GM18858 (cell line): ENCODE data around the gene ZNF211.

Experiments
- ATAC-seq: cut with Tn5 transposase; IDR thresholded peaks from one replicate; pipeline ENCODE4 v1.9.1; 2021; ENCODE audit not compliant: unreplicated experiment

The ZNF211 gene

GRCh38 chr19:57655443-57655842 is 22.5 kb downstream of the ZNF211 start:
- ATAC-seq, result no peak

GRCh38 chr19:57656346-57656745 is 23.4 kb downstream of the ZNF211 start:
- no peak for ATAC-seq

- ATAC-seq, result no peak
These were observed 31.5 kb downstream of the ZNF211 start for GRCh38 chr19:57664269-57665127.

- no peak for ATAC-seq
These were observed 32.4 kb downstream of the ZNF211 start for GRCh38 chr19:57665261-57665806.

- ATAC-seq, result no peak
These were observed 34.3 kb downstream of the ZNF211 start for GRCh38 chr19:57667228-57667627.

- no peak for ATAC-seq
These were observed 35.7 kb downstream of the ZNF211 start, which contains the start of gene ZSCAN4 for GRCh38 chr19:57668635-57669034. Gene ZSCAN4 (plus strand): TSS chr19:57668935. CDS start chr19:57676146, 7,211 bp downstream.

- no peak for ATAC-seq
These were observed 38.3 kb downstream of the ZNF211 start for GRCh38 chr19:57671124-57671895.

- ATAC-seq, result no peak
These were observed 39.5 kb downstream of the ZNF211 start for GRCh38 chr19:57672466-57672865.

GRCh38 chr19:57675881-57676280 is 42.9 kb downstream of the ZNF211 start:
- no peak for ATAC-seq

GRCh38 chr19:57682226-57682766 is 49.3 kb downstream of the ZNF211 start:
- ATAC-seq, result no peak

GRCh38 chr19:57686727-57687126 is 53.8 kb downstream of the ZNF211 start:
- ATAC-seq, result no peak

GRCh38 chr19:57687363-57688010 is 54.5 kb downstream of the ZNF211 start:
- ATAC-seq, result no peak

GRCh38 chr19:57688011-57688763 is 55.2 kb downstream of the ZNF211 start:
- ATAC-seq, result no peak

GRCh38 chr19:57689750-57690149 is 56.8 kb downstream of the ZNF211 start:
- ATAC-seq, result no peak
